SK-N-SH (cell line): ENCODE measurements around the gene TMEM187. TPM values are rescaled to one million over a fixed set of nuclear protein-coding genes. Genes with fewer than 3 reads are reported as not detected.

Experiments used
- CTCF ChIA-PET: fragments of 300-600, 350-600 bp; formaldehyde crosslinking; extraction: SDS; loops from one replicate; lab custom pipeline; 2021; lab: Yijun Ruan, JAX
- POLR2A ChIA-PET: fragments of 350-600 bp; sonication (Branson Sonifier 250); formaldehyde crosslinking; extraction: SDS; loops from one replicate; lab custom pipeline; 2020; ENCODE audit warnings: antibody characterized with exemption, inconsistent platforms; lab: Yijun Ruan, JAX
- DNase-seq: peaks from one replicate; pipeline ENCODE4 v3.0.0; 2012
- H2AFZ ChIP-seq: fragments of 200-600 bp; sonication (generic); 2 replicates; pipeline ENCODE4 v1.8.1; 2016; ENCODE audit warnings: antibody characterized with exemption, mild to moderate bottlenecking, low read depth
- H3F3A ChIP-seq: fragments of 200-600 bp; sonication (generic); replicated peaks from 2 replicates; pipeline ENCODE3; 2016; ENCODE audit warnings: antibody characterized with exemption, mild to moderate bottlenecking; ENCODE audit not compliant: insufficient read depth
- H3K27ac ChIP-seq, 2 experiments: fragments of 200-500 bp in 1 of 2; fragments of 200-600 bp in 1 of 2; sonication (Bioruptor generic) in 1 of 2; sonication (generic), shearing (Covaris generic) in 1 of 2; 2 replicates each; pipeline versions ENCODE4 v1.5.1 to v1.6.1; 2014 to 2016; ENCODE audit warnings: low read depth in 2 of 2, inconsistent platforms in 1 of 2, low read length in 1 of 2, mild to moderate bottlenecking in 1 of 2, mixed read lengths in 1 of 2
- H3K27me3 ChIP-seq: fragments of 200-600 bp; sonication (generic), shearing (Covaris generic); 2 replicates; pipeline ENCODE4 v1.6.1; 2016; ENCODE audit warnings: mixed run types; ENCODE audit not compliant: insufficient read depth
- H3K36me3 ChIP-seq, 2 experiments: fragments of 200-500 bp in 1 of 2; fragments of 200-600 bp in 1 of 2; sonication (Bioruptor generic) in 1 of 2; sonication (generic) in 1 of 2; replicated peaks in 1 of 2; 2 replicates each; pipeline versions ENCODE3 to v1.5.1; 2014 to 2016; ENCODE audit warnings: low read length in 1 of 2, mild to moderate bottlenecking in 1 of 2; ENCODE audit not compliant: insufficient read depth in 2 of 2, control insufficient read depth in 1 of 2
- H3K4me1 ChIP-seq, 2 experiments: fragments of 200-500 bp in 1 of 2; fragments of 200-600 bp in 1 of 2; sonication (Bioruptor generic) in 1 of 2; sonication (generic), shearing (Covaris generic) in 1 of 2; 2 replicates each; pipeline versions ENCODE4 v1.5.1 to v1.6.1; 2014 to 2016; ENCODE audit warnings: low read depth in 1 of 2, low read length in 1 of 2, mixed run types in 1 of 2; ENCODE audit not compliant: insufficient read depth in 2 of 2, control insufficient read depth in 1 of 2
- H3K4me2 ChIP-seq: fragments of 200-600 bp; sonication (generic), shearing (Covaris generic); 2 replicates; pipeline ENCODE4 v1.6.1; 2017; ENCODE audit warnings: mixed run types
- H3K4me3 ChIP-seq, 2 experiments: fragments of 200-500 bp in 1 of 2; fragments of 200-600 bp in 1 of 2; sonication (Bioruptor generic) in 1 of 2; sonication (generic), shearing (Covaris generic) in 1 of 2; 2 replicates each; pipeline versions ENCODE4 v1.5.1 to v1.8.1; 2014 to 2016; ENCODE audit warnings: low read depth in 2 of 2, inconsistent platforms in 1 of 2, low read length in 1 of 2, mild to moderate bottlenecking in 1 of 2, mixed read lengths in 1 of 2, moderate library complexity in 1 of 2
- H3K79me2 ChIP-seq: fragments of 200-600 bp; sonication (generic); 2 replicates; pipeline ENCODE4 v1.8.1; 2017; ENCODE audit warnings: mild to moderate bottlenecking; ENCODE audit not compliant: insufficient read depth
- H3K9ac ChIP-seq: fragments of 200-600 bp; sonication (generic); 2 replicates; pipeline ENCODE4 v1.6.1; 2017; ENCODE audit warnings: mixed run types
- H3K9me2 ChIP-seq: fragments of 200-600 bp; sonication (generic); 2 replicates; pipeline ENCODE4 v1.6.1; 2017; ENCODE audit warnings: mixed run types
- H3K9me3 ChIP-seq: fragments of 200-600 bp; sonication (generic); 2 replicates; pipeline ENCODE4 v1.6.1; 2017; ENCODE audit warnings: mixed run types, mild to moderate bottlenecking, moderate library complexity
- H4K20me1 ChIP-seq: fragments of 200-600 bp; sonication (generic); 2 replicates; pipeline ENCODE4 v1.6.1; 2017; ENCODE audit warnings: mild to moderate bottlenecking, mixed run types; ENCODE audit not compliant: insufficient read depth
- ELF1 ChIP-seq: IDR thresholded peaks from 2 replicates; pipeline ENCODE4 v1.4.0; 2012
- FOXJ3 ChIP-seq: sonication (generic); formaldehyde crosslinking; IDR thresholded peaks from 2 replicates; pipeline ENCODE4 v1.5.1; 2020; ENCODE audit warnings: mild to moderate bottlenecking, missing genetic modification reagents
- FOXM1 ChIP-seq: IDR thresholded peaks from 2 replicates; pipeline ENCODE4 v1.4.0; 2012; ENCODE audit warnings: low read depth, mild to moderate bottlenecking
- GABPA ChIP-seq: IDR thresholded peaks from 2 replicates; pipeline ENCODE4 v1.4.0; 2012; ENCODE audit warnings: low read depth, mild to moderate bottlenecking
- GATA2 ChIP-seq: sonication (generic); formaldehyde crosslinking; IDR thresholded peaks from 2 replicates; pipeline ENCODE4 v1.5.0; 2020; ENCODE audit warnings: mild to moderate bottlenecking, missing genetic modification reagents
- MAX ChIP-seq: IDR thresholded peaks from 2 replicates; pipeline ENCODE4 v1.4.0; 2012; ENCODE audit warnings: low read depth
- MEF2A ChIP-seq: IDR thresholded peaks from 2 replicates; pipeline ENCODE4 v1.4.0; 2012; ENCODE audit warnings: low read depth, borderline replicate concordance
- REST ChIP-seq: IDR thresholded peaks from 2 replicates; pipeline ENCODE4 v1.6.1; 2012; ENCODE audit warnings: mild to moderate bottlenecking, low read depth, low read length, moderate library complexity
- USF2 ChIP-seq: fragments of 150-350 bp; IDR thresholded peaks from 2 replicates; pipeline ENCODE4 v1.6.1; 2017; ENCODE audit warnings: antibody characterized with exemption, low read length, low read depth, borderline replicate concordance
- YY1 ChIP-seq: IDR thresholded peaks from 2 replicates; pipeline ENCODE4 v1.4.0; 2012; ENCODE audit warnings: low read depth, mild to moderate bottlenecking
- WGBS: methylation state at CpG from one replicate; pipeline ENCODE4 v1.1.6; 2017; ENCODE audit warnings: low lambda C conversion rate; 5-methylcytosine and 5-hydroxymethylcytosine counted together
- polyA plus RNA-seq, 3 experiments: library from polyadenylated mRNA; depleted of rRNA; stranded (reverse); fragments of >200 nt; gene quantifications; 2 replicates each; pipeline ENCODE4 v1.2.3, GENCODE V29; 2012

The TMEM187 gene
- polyA plus RNA-seq, 1 of the 3 experiments (the other 2 are of a cell fraction) = 10.9 TPM

GRCh38 chrX:153971450-153972367, 845 bp upstream of the TMEM187 start, which contains the start of gene HCFC1 (continued):
- TF ChIP-seq USF2 (no peak), REST (peak; percentile 24), YY1 (peak; percentile 96), MEF2A (no peak; the same call in 1 of the 2 replicates), ELF1 (peak; percentile 49; the same call in 1 of the 2 replicates), FOXJ3 (CRISPR knock-in tag) (0 out of 2 replicates have a peak, but pooled peaks have one; percentile 19), GATA2 (CRISPR knock-in tag) (0 out of 2 replicates have a peak, but pooled peaks have one; percentile 9), FOXM1 (no peak), MAX (peak; percentile 80)

- 48% methylated on average over 20 of the region's 20 CpGs for WGBS
- ChIA-PET POLR2A (interaction anchor here (0.5 to 1.5 kb wide), 3 partner anchors 45 to 172 kb away, joined by 3 to 4 read pairs (median 3); partner anchors contain the start of gene IRAK1), CTCF (interaction anchor here (1.4 to 1.9 kb wide), 2 partner anchors 26 to 40 kb away, joined by 4 to 13 read pairs; no protein-coding TSS in a partner anchor)
- TF ChIP-seq REST (no peak), MEF2A (no peak), GABPA (no peak)
- no peaks in the 10 kb centered on the region for H3K9me3 ChIP-seq
- peak overlapping the region; percentile 86 for H3K4me2 ChIP-seq
- peaks cover 0 to 2% of the 10 kb centered on the region in 2 experiments for H3K36me3 ChIP-seq
- peak overlapping the region; percentile 83 to 98 for H3K4me3 ChIP-seq
- H3K27me3 ChIP-seq = no peaks in the 10 kb centered on the region
- peaks cover 3 to 31% of the 10 kb centered on the region in 2 experiments; a peak in 1 of 4 replicates for H3K4me1 ChIP-seq
- H3F3A ChIP-seq = peaks cover 7% of the 10 kb centered on the region
- peaks cover 15% of the 10 kb centered on the region for H4K20me1 ChIP-seq
- peaks cover 43% of the 10 kb centered on the region for H3K79me2 ChIP-seq
- no peak for DNase-seq
- H2AFZ ChIP-seq = peak overlapping the region; percentile 87
- H3K9me2 ChIP-seq = no peaks in the 10 kb centered on the region
- H3K27ac ChIP-seq = peak overlapping the region; percentile 99
- H3K9ac ChIP-seq = peak overlapping the region; percentile 90
Observed at GRCh38 chrX:153973127-153974002, 811 bp downstream of the TMEM187 start.
